AG20443 (cell line): ENCODE results near the gene ZNF276.
"Not testable (repeated sequence)": the region's sequence is repeated elsewhere in the genome, so short reads cannot be mapped to it uniquely, and the experiment has no call there.

ENCODE experiments used
- DNase-seq: peaks from one replicate; pipeline ENCODE4 v3.0.0; 2012; ENCODE audit warnings: low spot score, mixed read lengths

ZNF276 gene

GRCh38 chr16:89738538-89739317, 17.4 kb downstream of the ZNF276 start:
- no peak for DNase-seq

- no peak for DNase-seq
Measured at GRCh38 chr16:89739383-89739782, 18.0 kb downstream of the ZNF276 start.

- DNase-seq = no peak
Measured at GRCh38 chr16:89741342-89742014, 20.1 kb downstream of the ZNF276 start.

- DNase-seq = no peak
Measured at GRCh38 chr16:89742948-89743347, 21.6 kb downstream of the ZNF276 start.

- DNase-seq = no peak
Measured at GRCh38 chr16:89744813-89745212, 23.5 kb downstream of the ZNF276 start.

- DNase-seq = no peak
Measured at GRCh38 chr16:89746043-89746442, 24.7 kb downstream of the ZNF276 start.

- DNase-seq = no peak
Measured at GRCh38 chr16:89748076-89748475, 26.7 kb downstream of the ZNF276 start.

GRCh38 chr16:89748921-89749320, 27.6 kb downstream of the ZNF276 start:
- no peak for DNase-seq

GRCh38 chr16:89749637-89750036, 28.3 kb downstream of the ZNF276 start:
- no peak for DNase-seq

GRCh38 chr16:89759746-89760340, 38.5 kb downstream of the ZNF276 start:
- DNase-seq = no peak

- no peak for DNase-seq
Measured at GRCh38 chr16:89761304-89761922, 40.1 kb downstream of the ZNF276 start.

GRCh38 chr16:89764711-89765201, 43.4 kb downstream of the ZNF276 start:
- DNase-seq = no peak

- no peak for DNase-seq
Measured at GRCh38 chr16:89765292-89765830, 44.0 kb downstream of the ZNF276 start.

GRCh38 chr16:89770367-89770766, 49.0 kb downstream of the ZNF276 start:
- no peak for DNase-seq

GRCh38 chr16:89775223-89775622, 53.9 kb downstream of the ZNF276 start:
- no peak for DNase-seq

- not testable (repeated sequence) for DNase-seq
Measured at GRCh38 chr16:89778211-89778610, 56.9 kb downstream of the ZNF276 start.

GRCh38 chr16:89779231-89779908, 58.0 kb downstream of the ZNF276 start:
- no peak for DNase-seq

- DNase-seq = no peak
Measured at GRCh38 chr16:89779909-89780305, 58.6 kb downstream of the ZNF276 start.

- no peak for DNase-seq
Measured at GRCh38 chr16:89782489-89782888, 61.2 kb downstream of the ZNF276 start.

GRCh38 chr16:89783952-89784351, 62.6 kb downstream of the ZNF276 start:
- not testable (repeated sequence) for DNase-seq

- DNase-seq = no peak
Measured at GRCh38 chr16:89784406-89784805, 63.1 kb downstream of the ZNF276 start.
